IMR-90 (cell line): ENCODE results near the gene ECT2. TPM values are rescaled to one million over a fixed set of nuclear protein-coding genes. Genes with fewer than 3 reads are reported as not detected.

ENCODE experiments used
- ATAC-seq: fragments of 200-7000 bp; cut with Tn5 transposase; 2 replicates; pipeline ENCODE4 v1.9.1; 2020; ENCODE audit warnings: low read depth, mild to moderate bottlenecking, moderate library complexity
- BruUV-seq: library from RNA; stranded (reverse); fragments of 400-500 nt; replicated peaks from 2 replicates; lab custom pipeline; 2021; lab: Mats Ljungman, UMichigan
- CTCF ChIA-PET: fragments of 300-600 bp; formaldehyde crosslinking; extraction: SDS; loops from one replicate; lab custom pipeline; 2021; ENCODE audit warnings: antibody characterized with exemption; lab: Yijun Ruan, JAX
- POLR2A ChIA-PET: fragments of 300-600 bp; sonication (Branson Sonifier 250); formaldehyde crosslinking; loops from one replicate; lab custom pipeline; 2022; ENCODE audit warnings: antibody characterized with exemption; ENCODE audit not compliant: unreplicated experiment; lab: Charles Lee
- DNase-seq: peaks from one replicate; pipeline ENCODE4 v3.0.0; 2013
- H2AFZ ChIP-seq: replicated peaks from 2 replicates; pipeline ENCODE3; 2013; ENCODE audit warnings: low read length, mild to moderate bottlenecking; ENCODE audit not compliant: poor library complexity
- H2AK5ac ChIP-seq: 2 replicates; pipeline ENCODE4 v1.6.1; 2013; ENCODE audit warnings: low read depth, low read length, inconsistent platforms
- H2AK9ac ChIP-seq: replicated peaks from 2 replicates; pipeline ENCODE3; 2013; ENCODE audit warnings: mild to moderate bottlenecking, low read depth, low read length, moderate library complexity; ENCODE audit not compliant: poor library complexity
- H2BK120ac ChIP-seq: 2 replicates; pipeline ENCODE4 v1.6.1; 2013; ENCODE audit warnings: low read depth, low read length, inconsistent platforms
- H2BK15ac ChIP-seq: 3 replicates; pipeline ENCODE4 v1.6.1; 2013; ENCODE audit warnings: low read depth, low read length, inconsistent platforms
- H2BK20ac ChIP-seq: 2 replicates; pipeline ENCODE4 v1.6.1; 2013; ENCODE audit warnings: low read depth, mild to moderate bottlenecking, inconsistent platforms, low read length, moderate library complexity
- H2BK5ac ChIP-seq: 2 replicates; pipeline ENCODE4 v1.6.1; 2013; ENCODE audit warnings: mild to moderate bottlenecking, low read depth, low read length, inconsistent platforms; ENCODE audit not compliant: poor library complexity, severe bottlenecking
- H3K14ac ChIP-seq: replicated peaks from 2 replicates; pipeline ENCODE4 v1.6.1; 2013; ENCODE audit warnings: low read depth, low read length, inconsistent platforms
- H3K18ac ChIP-seq: 2 replicates; pipeline ENCODE4 v1.6.1; 2013; ENCODE audit warnings: low read depth, low read length, control low read depth
- H3K23ac ChIP-seq: 2 replicates; pipeline ENCODE4 v1.6.1; 2013; ENCODE audit warnings: low read depth, low read length, inconsistent platforms
- H3K27ac ChIP-seq: 2 replicates; pipeline ENCODE4 v1.5.1; 2013; ENCODE audit warnings: mild to moderate bottlenecking, control low read depth, low read length; ENCODE audit not compliant: insufficient read depth
- H3K27me3 ChIP-seq: 2 replicates; pipeline ENCODE4 v1.6.1; 2013; ENCODE audit warnings: low read length; ENCODE audit not compliant: control insufficient read depth, insufficient read depth
- H3K36me3 ChIP-seq: 2 replicates; pipeline ENCODE4 v1.6.1; 2013; ENCODE audit warnings: low read length, mixed read lengths; ENCODE audit not compliant: control insufficient read depth, insufficient read depth
- H3K4ac ChIP-seq: 2 replicates; pipeline ENCODE4 v1.6.1; 2013; ENCODE audit warnings: low read depth, low read length, inconsistent platforms
- H3K4me1 ChIP-seq: 2 replicates; pipeline ENCODE4 v1.6.1; 2013; ENCODE audit warnings: low read length, mixed read lengths; ENCODE audit not compliant: control insufficient read depth, insufficient read depth
- H3K4me2 ChIP-seq: 2 replicates; pipeline ENCODE4 v1.6.1; 2013; ENCODE audit warnings: low read depth, mild to moderate bottlenecking, control low read depth, low read length, moderate library complexity
- H3K4me3 ChIP-seq: 2 replicates; pipeline ENCODE4 v1.5.1; 2013; ENCODE audit warnings: low read depth, mild to moderate bottlenecking, control low read depth, low read length, moderate library complexity; ENCODE audit not compliant: insufficient read depth
- H3K56ac ChIP-seq: 2 replicates; pipeline ENCODE4 v1.6.1; 2013; ENCODE audit warnings: low read length, inconsistent platforms; ENCODE audit not compliant: insufficient read depth; ENCODE audit errors: extremely low read depth
- H3K79me1 ChIP-seq, 2 experiments: 2 replicates each; pipeline ENCODE4 v1.6.1; 2013; ENCODE audit warnings: low read length in 2 of 2, inconsistent platforms in 1 of 2, low read depth in 1 of 2
- H3K9ac ChIP-seq: 2 replicates; pipeline ENCODE4 v1.6.1; 2013; ENCODE audit warnings: low read depth, low read length, control low read depth
- H3K9me1 ChIP-seq: 2 replicates; pipeline ENCODE4 v1.6.1; 2013; ENCODE audit warnings: low read length, inconsistent platforms; ENCODE audit not compliant: insufficient read depth
- H3K9me3 ChIP-seq: 2 replicates; pipeline ENCODE4 v1.6.1; 2013; ENCODE audit warnings: low read length; ENCODE audit not compliant: control insufficient read depth, insufficient read depth
- H4K20me1 ChIP-seq: 2 replicates; pipeline ENCODE4 v1.6.1; 2013; ENCODE audit warnings: low read length, inconsistent platforms; ENCODE audit not compliant: insufficient read depth
- H4K5ac ChIP-seq: 2 replicates; pipeline ENCODE4 v1.6.1; 2013; ENCODE audit warnings: mild to moderate bottlenecking, low read depth, low read length, control low read depth
- H4K8ac ChIP-seq, 2 experiments: 2 replicates each; pipeline ENCODE4 v1.6.1; 2013; ENCODE audit warnings: low read depth in 2 of 2, low read length in 2 of 2, control low read depth in 1 of 2, inconsistent platforms in 1 of 2
- H4K91ac ChIP-seq: 2 replicates; pipeline ENCODE4 v1.6.1; 2013; ENCODE audit warnings: low read depth, low read length, inconsistent platforms; ENCODE audit not compliant: insufficient read depth
- BHLHE40 ChIP-seq: fragments of 150-350 bp; IDR thresholded peaks from 2 replicates; pipeline ENCODE4 v1.6.1; 2016; ENCODE audit warnings: mild to moderate bottlenecking, low read depth, low read length
- CEBPB ChIP-seq: IDR thresholded peaks from 2 replicates; pipeline ENCODE4 v1.6.1; 2012; ENCODE audit warnings: low read depth, low read length, improper control_type of control experiment
- FOS ChIP-seq: fragments of 150-350 bp; IDR thresholded peaks from 2 replicates; pipeline ENCODE4 v1.6.1; 2016; ENCODE audit warnings: low read depth, low read length
- MAFK ChIP-seq: IDR thresholded peaks from 2 replicates; pipeline ENCODE4 v1.6.1; 2012; ENCODE audit warnings: low read depth, low read length, improper control_type of control experiment
- MAZ ChIP-seq: IDR thresholded peaks from 2 replicates; pipeline ENCODE4 v1.6.1; 2012; ENCODE audit warnings: low read depth, mild to moderate bottlenecking, low read length, improper control_type of control experiment, moderate library complexity, borderline replicate concordance
- MXI1 ChIP-seq: IDR thresholded peaks from 2 replicates; pipeline ENCODE4 v1.6.1; 2012; ENCODE audit warnings: low read depth, mild to moderate bottlenecking, low read length, moderate library complexity, borderline replicate concordance
- NFE2L2 ChIP-seq: fragments of 150-350 bp; IDR thresholded peaks from 2 replicates; pipeline ENCODE4 v1.6.1; 2016; ENCODE audit warnings: low read depth, mild to moderate bottlenecking, low read length
- POLR2A ChIP-seq: IDR thresholded peaks from 2 replicates; pipeline ENCODE4 v1.6.1; 2012; ENCODE audit warnings: mild to moderate bottlenecking, low read depth, low read length
- RCOR1 ChIP-seq: IDR thresholded peaks from 2 replicates; pipeline ENCODE4 v1.6.1; 2012; ENCODE audit warnings: mild to moderate bottlenecking, low read length, improper control_type of control experiment; ENCODE audit not compliant: insufficient replicate concordance
- whole genome bisulfite sequencing, 2 experiments: methylation state at CpG; one replicate each; pipeline versions ENCODE4 v1.1.5 to v1.1.7; 2013; ENCODE audit warnings: missing lambda C conversion rate in 2 of 2; ENCODE audit not compliant: insufficient read length in 1 of 2; ENCODE audit errors: extremely low coverage in 2 of 2; 5-methylcytosine and 5-hydroxymethylcytosine counted together
- dilution Hi-C: fragments of 300-500 bp; cut with HindIII; formaldehyde crosslinking; loops from one replicate; pipeline ENCODE4 v1.14.3; 2018; ENCODE audit warnings: low sequenced_read_pairs; ENCODE audit not compliant: unreplicated experiment
- in situ Hi-C: fragments of 300-500 bp; cut with MboI; formaldehyde crosslinking; loops from 3 replicates; pipeline ENCODE4 v1.14.3; 2019; ENCODE audit warnings: low sequenced_read_pairs, inconsistent platforms, mixed read lengths
- intact Hi-C: fragments of 100-400 bp; cut with micrococcal nuclease; formaldehyde crosslinking; loops from 2 replicates; pipeline ENCODE4 v1.10.0; 2022
- polyA plus RNA-seq, 3 experiments: library from polyadenylated mRNA; depleted of rRNA; stranded (reverse); fragments of >200 nt; gene quantifications; 2 replicates each; pipeline ENCODE4 v1.2.3, GENCODE V29; 2012; ENCODE audit warnings: low replicate concordance in 1 of 3
- total RNA-seq: library from RNA; depleted of rRNA; stranded (reverse); fragments of >200 nt; gene quantifications from 2 replicates; pipeline ENCODE4 v1.2.3, GENCODE V29; 2012
- TF ChIP-seq, protein P1 (sequence below): conservative IDR thresholded peaks from 2 replicates; pipeline ENCODE4 v1.5.1; 2012; ENCODE audit warnings: mild to moderate bottlenecking, low read depth, low read length, improper control_type of control experiment
- TF ChIP-seq, protein P2 (sequence below): fragments of 150-350 bp; IDR thresholded peaks from 2 replicates; pipeline ENCODE4 v1.6.1; 2017; ENCODE audit warnings: mild to moderate bottlenecking, antibody characterized with exemption, low read length, low read depth

ECT2 gene
- total and polyA plus RNA-seq, 2 of the 4 experiments (the other 2 are of a cell fraction) = 18.1 to 37.8 TPM

GRCh38 chr3:172868582-172869200 lies 118.2 kb downstream of the ECT2 start:
- H4K20me1 ChIP-seq = no peaks in the 10 kb centered on the region
- intact Hi-C loops = no loop called here
- no peak overlapping the region for H4K91ac ChIP-seq
- ATAC-seq = no peak
- no peaks in the 10 kb centered on the region for H3K36me3 ChIP-seq
- H3K79me1 ChIP-seq = no peaks in the 10 kb centered on the region
- no peak overlapping the region for H4K8ac ChIP-seq
- no peaks in the 10 kb centered on the region for H3K4me1 ChIP-seq
- H3K4me3 ChIP-seq = no peak overlapping the region
- dilution Hi-C loops = no loop called here
- no peak overlapping the region for H2BK20ac ChIP-seq
- TF ChIP-seq, protein P1, sequence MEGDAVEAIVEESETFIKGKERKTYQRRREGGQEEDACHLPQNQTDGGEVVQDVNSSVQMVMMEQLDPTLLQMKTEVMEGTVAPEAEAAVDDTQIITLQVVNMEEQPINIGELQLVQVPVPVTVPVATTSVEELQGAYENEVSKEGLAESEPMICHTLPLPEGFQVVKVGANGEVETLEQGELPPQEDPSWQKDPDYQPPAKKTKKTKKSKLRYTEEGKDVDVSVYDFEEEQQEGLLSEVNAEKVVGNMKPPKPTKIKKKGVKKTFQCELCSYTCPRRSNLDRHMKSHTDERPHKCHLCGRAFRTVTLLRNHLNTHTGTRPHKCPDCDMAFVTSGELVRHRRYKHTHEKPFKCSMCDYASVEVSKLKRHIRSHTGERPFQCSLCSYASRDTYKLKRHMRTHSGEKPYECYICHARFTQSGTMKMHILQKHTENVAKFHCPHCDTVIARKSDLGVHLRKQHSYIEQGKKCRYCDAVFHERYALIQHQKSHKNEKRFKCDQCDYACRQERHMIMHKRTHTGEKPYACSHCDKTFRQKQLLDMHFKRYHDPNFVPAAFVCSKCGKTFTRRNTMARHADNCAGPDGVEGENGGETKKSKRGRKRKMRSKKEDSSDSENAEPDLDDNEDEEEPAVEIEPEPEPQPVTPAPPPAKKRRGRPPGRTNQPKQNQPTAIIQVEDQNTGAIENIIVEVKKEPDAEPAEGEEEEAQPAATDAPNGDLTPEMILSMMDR = no peak
- TF ChIP-seq NFE2L2 = no peak
- TF ChIP-seq CEBPB = no peak
- no peak for TF ChIP-seq POLR2A
- no peak for TF ChIP-seq RCOR1
- TF ChIP-seq, protein P2, sequence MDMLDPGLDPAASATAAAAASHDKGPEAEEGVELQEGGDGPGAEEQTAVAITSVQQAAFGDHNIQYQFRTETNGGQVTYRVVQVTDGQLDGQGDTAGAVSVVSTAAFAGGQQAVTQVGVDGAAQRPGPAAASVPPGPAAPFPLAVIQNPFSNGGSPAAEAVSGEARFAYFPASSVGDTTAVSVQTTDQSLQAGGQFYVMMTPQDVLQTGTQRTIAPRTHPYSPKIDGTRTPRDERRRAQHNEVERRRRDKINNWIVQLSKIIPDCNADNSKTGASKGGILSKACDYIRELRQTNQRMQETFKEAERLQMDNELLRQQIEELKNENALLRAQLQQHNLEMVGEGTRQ = no peak
- no peak for TF ChIP-seq FOS
- no peak for TF ChIP-seq MAZ
- TF ChIP-seq MAFK = no peak
- no peak for TF ChIP-seq MXI1
- TF ChIP-seq BHLHE40 = no peak
- H3K9ac ChIP-seq = no peak overlapping the region
- ChIA-PET POLR2A (no interaction called here), CTCF (no interaction called here)
- no peak overlapping the region for H2AFZ ChIP-seq
- no peak overlapping the region for H3K27ac ChIP-seq
- no peak overlapping the region for H3K18ac ChIP-seq
- no peak overlapping the region for H2BK120ac ChIP-seq
- H3K4me2 ChIP-seq = no peak overlapping the region
- H3K9me3 ChIP-seq = no peaks in the 10 kb centered on the region
- H3K9me1 ChIP-seq = no peaks in the 10 kb centered on the region
- H3K27me3 ChIP-seq = peaks cover 2% of the 10 kb centered on the region; the same call in 1 of the 2 replicates
- no TSS peak for BruUV-seq
- DNase-seq = no peak
- no CpG with 5 or more reads among the region's 2 CpGs for WGBS, 2 experiments
- in situ Hi-C loops = no loop called here
- H3K4ac ChIP-seq = no peak overlapping the region
- H3K14ac ChIP-seq = no peak overlapping the region
- H3K23ac ChIP-seq = no peak overlapping the region
- H3K56ac ChIP-seq = no peak overlapping the region
- H2AK5ac ChIP-seq = no peak overlapping the region
- H2BK15ac ChIP-seq = no peak overlapping the region
- no peak overlapping the region for H2AK9ac ChIP-seq
- no peak overlapping the region for H2BK5ac ChIP-seq
- H4K5ac ChIP-seq = no peak overlapping the region
